SU-DHL-6 (cell line): ENCODE measurements around the gene CLEC18A.
"Not testable (repeated sequence)": the region's sequence is repeated elsewhere in the genome, so short reads cannot be mapped to it uniquely, and the experiment has no call there.

Experiments
- H2AFZ ChIP-seq: fragments of 200-600 bp; sonication (generic); 2 replicates; pipeline ENCODE4 v1.6.1; 2014; ENCODE audit warnings: low read depth, mild to moderate bottlenecking, moderate library complexity, mixed read lengths, antibody characterized with exemption, low read length; ENCODE audit not compliant: severe bottlenecking
- H3F3A ChIP-seq: fragments of 200-600 bp; shearing (Covaris generic); 2 replicates; pipeline ENCODE4 v1.6.0; 2016; ENCODE audit warnings: antibody characterized with exemption, mild to moderate bottlenecking; ENCODE audit not compliant: insufficient read depth
- H3K27ac ChIP-seq: fragments of 200-600 bp; sonication (generic); 2 replicates; pipeline ENCODE4 v1.5.1; 2016; ENCODE audit warnings: low read depth, mild to moderate bottlenecking, low read length, moderate library complexity, mixed read lengths
- H3K27me3 ChIP-seq: fragments of 200-600 bp; sonication (generic), shearing (Covaris generic); 2 replicates; pipeline ENCODE4 v1.6.0; 2014; ENCODE audit warnings: mild to moderate bottlenecking, low read length
- H3K36me3 ChIP-seq: fragments of 200-600 bp; sonication (generic); 2 replicates; pipeline ENCODE4 v1.6.1; 2014; ENCODE audit warnings: mild to moderate bottlenecking, low read length, mixed read lengths
- H3K4me2 ChIP-seq: fragments of 300-600, 200-600 bp; shearing (Covaris generic), sonication (generic); 2 replicates; pipeline ENCODE4 v1.6.0; 2014; ENCODE audit warnings: low read length, low read depth, mild to moderate bottlenecking; ENCODE audit not compliant: poor library complexity, severe bottlenecking
- H3K4me3 ChIP-seq: fragments of 200-600 bp; sonication (generic); 2 replicates; pipeline ENCODE4 v1.5.1; 2014; ENCODE audit warnings: antibody characterized with exemption, low read length, mild to moderate bottlenecking, mixed read lengths; ENCODE audit not compliant: insufficient read depth, poor library complexity, severe bottlenecking
- H3K79me2 ChIP-seq: fragments of 200-600 bp; sonication (generic); 2 replicates; pipeline ENCODE4 v1.6.1; 2014; ENCODE audit warnings: mild to moderate bottlenecking, low read length, moderate library complexity; ENCODE audit not compliant: insufficient read depth
- H3K9ac ChIP-seq: fragments of 200-600 bp; sonication (generic); 2 replicates; pipeline ENCODE4 v1.7.0; 2014; ENCODE audit warnings: mild to moderate bottlenecking, low read length
- H3K9me2 ChIP-seq: fragments of 200-600 bp; sonication (generic); replicated peaks from 2 replicates; pipeline ENCODE4 v1.6.1; 2014; ENCODE audit warnings: low read length; ENCODE audit not compliant: insufficient read depth
- H3K9me3 ChIP-seq: fragments of 200-600 bp; sonication (generic); 2 replicates; pipeline ENCODE4 v1.6.1; 2014; ENCODE audit warnings: low read length, mixed read lengths; ENCODE audit not compliant: insufficient read depth
- H4K20me1 ChIP-seq: fragments of 200-600 bp; sonication (generic); 2 replicates; pipeline ENCODE4 v1.6.1; 2014; ENCODE audit warnings: low read depth, mild to moderate bottlenecking, antibody characterized with exemption, low read length, moderate library complexity, mixed read lengths
- EZH2phosphoT487 ChIP-seq: fragments of 200-600 bp; sonication (generic), shearing (Covaris generic); conservative IDR thresholded peaks from 2 replicates; pipeline ENCODE4 v1.6.1; 2018; ENCODE audit warnings: mild to moderate bottlenecking, antibody characterized with exemption, low read length, moderate library complexity, mixed read lengths
- TF ChIP-seq, protein P1 (sequence below): fragments of 200-600 bp; sonication (generic); IDR thresholded peaks from one replicate; pipeline ENCODE4 v1.5.1; 2017; ENCODE audit warnings: antibody characterized with exemption, mild to moderate bottlenecking, low read length, moderate library complexity; ENCODE audit not compliant: insufficient read depth, poor library complexity, severe bottlenecking

CLEC18A gene

DNA sequence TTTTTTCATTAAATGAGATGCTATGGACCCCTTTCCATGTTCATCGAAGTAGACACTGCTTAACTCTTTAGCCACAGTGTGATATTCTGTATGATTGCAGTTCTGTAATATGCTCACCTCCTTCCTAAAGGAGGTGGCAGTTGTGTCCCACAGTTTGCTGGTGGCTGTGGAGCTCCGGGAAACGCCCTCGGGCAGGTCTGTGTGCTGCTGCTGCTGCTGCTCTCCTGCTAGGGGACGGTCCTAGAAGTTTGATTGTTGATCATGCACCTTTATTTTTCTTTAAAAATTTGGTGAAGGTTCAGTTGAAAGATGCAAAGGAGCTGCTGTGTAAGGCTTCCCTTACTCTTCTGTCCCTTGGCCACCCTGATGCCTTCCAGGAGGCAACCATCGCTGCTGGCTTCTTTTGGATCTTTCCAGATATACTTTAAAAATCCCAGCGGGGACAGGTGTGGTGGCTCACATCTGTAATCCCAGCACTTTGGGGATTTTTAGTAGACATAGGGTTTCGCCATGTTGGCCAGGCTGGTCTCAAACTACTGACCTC is 8.4 kb upstream of the CLEC18A start:
- Histone ChIP-seq H3K79me2 (no peaks in the 10 kb centered on the region), H3K27ac (no peak overlapping the region), H3K27me3 (no peaks in the 10 kb centered on the region), H3K9me3 (no peaks in the 10 kb centered on the region), H3K4me3 (no peak overlapping the region), H3K4me2 (no peak overlapping the region), H4K20me1 (no peaks in the 10 kb centered on the region), H3F3A (no peaks in the 10 kb centered on the region), H3K36me3 (no peaks in the 10 kb centered on the region), H3K9ac (no peak overlapping the region), H3K9me2 (no peaks in the 10 kb centered on the region), H2AFZ (no peak overlapping the region)
- TF ChIP-seq, protein P1, sequence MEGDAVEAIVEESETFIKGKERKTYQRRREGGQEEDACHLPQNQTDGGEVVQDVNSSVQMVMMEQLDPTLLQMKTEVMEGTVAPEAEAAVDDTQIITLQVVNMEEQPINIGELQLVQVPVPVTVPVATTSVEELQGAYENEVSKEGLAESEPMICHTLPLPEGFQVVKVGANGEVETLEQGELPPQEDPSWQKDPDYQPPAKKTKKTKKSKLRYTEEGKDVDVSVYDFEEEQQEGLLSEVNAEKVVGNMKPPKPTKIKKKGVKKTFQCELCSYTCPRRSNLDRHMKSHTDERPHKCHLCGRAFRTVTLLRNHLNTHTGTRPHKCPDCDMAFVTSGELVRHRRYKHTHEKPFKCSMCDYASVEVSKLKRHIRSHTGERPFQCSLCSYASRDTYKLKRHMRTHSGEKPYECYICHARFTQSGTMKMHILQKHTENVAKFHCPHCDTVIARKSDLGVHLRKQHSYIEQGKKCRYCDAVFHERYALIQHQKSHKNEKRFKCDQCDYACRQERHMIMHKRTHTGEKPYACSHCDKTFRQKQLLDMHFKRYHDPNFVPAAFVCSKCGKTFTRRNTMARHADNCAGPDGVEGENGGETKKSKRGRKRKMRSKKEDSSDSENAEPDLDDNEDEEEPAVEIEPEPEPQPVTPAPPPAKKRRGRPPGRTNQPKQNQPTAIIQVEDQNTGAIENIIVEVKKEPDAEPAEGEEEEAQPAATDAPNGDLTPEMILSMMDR: no peak
- TF ChIP-seq EZH2phosphoT487: no peak

DNA sequence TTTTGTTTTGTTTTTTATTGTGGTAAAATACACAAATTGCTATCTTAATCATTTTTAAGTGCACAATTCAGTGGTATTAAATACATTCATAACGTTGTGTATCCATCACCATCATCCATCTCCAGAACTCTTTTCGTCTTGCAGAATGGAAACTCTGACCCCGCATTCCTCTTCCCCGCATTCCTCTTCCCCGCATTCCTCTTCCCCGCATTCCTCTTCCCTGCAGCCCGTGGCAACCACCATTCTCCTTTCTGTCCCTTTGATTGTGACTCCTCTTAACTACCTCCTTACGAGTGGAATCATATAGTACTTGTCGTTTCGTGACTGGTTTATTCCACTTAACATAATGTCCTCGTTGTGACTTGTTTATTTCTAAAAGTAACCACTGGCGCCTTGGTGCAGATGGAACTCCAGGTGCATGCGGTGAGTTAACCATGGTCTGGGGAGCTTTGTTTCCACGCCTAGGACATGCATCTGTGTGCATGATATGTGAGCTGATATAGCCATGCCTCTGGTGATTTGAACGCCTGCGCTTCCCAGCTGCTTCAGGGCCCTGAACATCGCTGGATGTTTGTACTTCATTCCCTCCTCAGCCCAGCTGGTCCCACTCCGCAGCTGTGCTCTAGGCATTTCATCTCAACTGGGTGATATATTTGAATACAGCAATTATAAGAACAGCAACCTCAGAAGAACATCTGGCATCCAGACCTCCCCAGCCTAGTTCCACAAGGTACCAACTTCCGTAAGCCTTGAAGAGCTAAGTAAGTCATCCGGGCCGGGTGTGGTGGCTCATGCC is 7.7 kb upstream of the CLEC18A start:
- not testable (repeated sequence) for H3K27ac ChIP-seq, H3K4me2 ChIP-seq, H3K9ac ChIP-seq, H3K36me3 ChIP-seq, H3F3A ChIP-seq, H3K27me3 ChIP-seq, H3K9me2 ChIP-seq, H3K9me3 ChIP-seq, H3K4me3 ChIP-seq, H3K79me2 ChIP-seq, H2AFZ ChIP-seq, H4K20me1 ChIP-seq

DNA sequence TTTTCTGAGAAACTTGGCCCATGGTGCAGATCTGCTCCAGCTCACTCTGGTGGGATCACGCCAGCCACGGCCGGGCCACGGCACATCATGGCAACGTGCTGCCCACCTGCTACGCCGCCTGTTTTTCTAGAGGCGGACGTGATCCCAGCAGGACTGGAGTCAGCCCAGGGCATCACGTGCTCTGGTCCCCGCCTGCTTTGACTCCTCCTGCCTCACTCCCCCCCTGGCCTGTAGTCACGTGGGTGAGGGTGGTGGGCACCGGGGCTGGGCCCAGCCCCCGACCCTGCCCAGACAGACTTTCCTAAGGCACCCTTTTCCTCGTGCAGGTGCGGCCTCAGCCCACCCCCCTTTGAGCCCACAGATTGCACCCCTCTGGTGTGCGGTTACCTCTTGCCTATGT is 723 bp upstream of the CLEC18A start:
- H2AFZ ChIP-seq, H4K20me1 ChIP-seq, H3K9me2 ChIP-seq, H3F3A ChIP-seq, H3K27me3 ChIP-seq, H3K9me3 ChIP-seq, H3K4me2 ChIP-seq, H3K4me3 ChIP-seq, H3K27ac ChIP-seq, H3K36me3 ChIP-seq, H3K79me2 ChIP-seq, H3K9ac ChIP-seq: not testable (repeated sequence)

DNA sequence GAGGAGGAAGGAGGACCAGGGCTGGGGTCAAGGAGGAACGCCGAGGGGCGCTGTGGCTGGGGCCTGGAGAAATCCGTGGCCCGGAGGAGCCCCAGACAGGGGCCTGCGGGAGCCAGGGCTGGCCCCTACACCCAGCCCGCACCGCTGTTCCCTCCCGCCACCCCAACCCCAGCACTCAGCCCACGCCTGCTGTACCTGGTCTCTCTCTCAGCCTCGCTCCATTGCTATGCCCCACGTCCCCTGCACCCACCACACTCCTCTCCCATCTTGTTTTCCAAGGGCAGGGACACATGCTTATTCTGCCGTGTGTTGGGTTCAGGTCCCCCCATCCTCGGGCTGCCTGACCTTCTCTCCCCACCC is 518 bp downstream of the CLEC18A start:
- H4K20me1 ChIP-seq, H3K27ac ChIP-seq, H3K36me3 ChIP-seq, H3K4me3 ChIP-seq, H3K9ac ChIP-seq, H2AFZ ChIP-seq, H3F3A ChIP-seq, H3K4me2 ChIP-seq, H3K27me3 ChIP-seq, H3K9me2 ChIP-seq, H3K79me2 ChIP-seq, H3K9me3 ChIP-seq: not testable (repeated sequence)

DNA sequence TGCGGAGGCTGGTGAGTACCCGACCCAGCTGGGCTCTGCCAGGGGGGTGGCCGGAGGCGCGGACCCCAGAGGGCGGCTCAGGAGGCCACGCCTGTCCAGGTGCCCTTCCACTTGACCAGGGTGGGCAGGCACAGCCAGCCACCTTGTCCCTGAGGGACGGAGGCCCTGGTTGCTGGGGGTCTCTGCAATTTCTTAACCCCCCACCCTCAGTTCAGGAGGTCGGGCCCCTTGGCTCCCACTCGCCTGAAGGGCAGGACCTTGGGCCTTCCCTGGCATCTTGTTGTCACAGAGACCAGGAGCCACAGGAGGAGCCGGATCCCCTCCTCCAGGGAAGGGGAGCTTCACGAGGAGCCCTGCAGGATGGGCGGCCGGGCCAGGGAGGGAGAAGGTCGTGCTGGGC is 982 bp downstream of the CLEC18A start:
- not testable (repeated sequence) for H2AFZ ChIP-seq, H3F3A ChIP-seq, H3K9me2 ChIP-seq, H3K27ac ChIP-seq, H4K20me1 ChIP-seq, H3K4me3 ChIP-seq, H3K4me2 ChIP-seq, H3K79me2 ChIP-seq, H3K27me3 ChIP-seq, H3K36me3 ChIP-seq, H3K9ac ChIP-seq, H3K9me3 ChIP-seq

DNA sequence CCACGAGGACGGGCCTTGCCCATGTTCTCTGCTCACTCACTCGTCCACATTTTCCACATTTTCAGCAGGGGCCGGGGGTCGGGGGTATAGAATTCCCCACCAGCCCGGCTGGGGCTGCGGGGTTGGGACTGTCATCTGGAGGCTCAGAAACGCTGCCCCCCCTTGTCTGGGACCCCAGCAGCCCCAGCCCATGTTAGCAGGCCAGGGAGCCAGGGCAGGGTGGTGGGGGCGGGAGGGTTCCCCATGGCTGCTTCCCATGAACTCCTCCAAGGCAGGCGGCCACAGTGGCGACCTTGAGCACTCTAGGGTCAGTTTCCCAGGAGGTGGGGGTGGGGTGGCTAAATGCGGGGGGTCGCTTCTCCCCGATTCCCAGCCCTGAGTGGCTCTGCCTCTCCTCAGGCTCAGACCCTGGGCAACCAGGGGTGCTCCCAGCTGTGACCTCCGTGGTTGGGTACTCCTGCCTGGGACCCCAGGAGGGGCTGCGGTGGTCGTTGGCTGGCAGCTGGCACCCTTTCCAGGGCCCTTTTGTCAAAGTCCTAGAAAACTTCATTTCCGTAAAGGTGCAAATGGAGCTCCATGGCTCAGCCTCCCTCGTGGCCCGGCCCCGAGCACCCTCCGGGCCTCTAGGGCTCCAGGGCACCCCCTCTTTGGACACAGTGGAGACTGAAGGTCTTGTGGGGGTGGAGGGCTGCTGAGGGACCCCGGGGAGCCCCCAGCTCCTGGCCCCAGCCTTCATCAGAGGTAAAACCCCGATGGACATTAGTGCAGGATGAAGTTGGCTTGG is 1.6 kb downstream of the CLEC18A start:
- not testable (repeated sequence) for H3F3A ChIP-seq, H3K4me2 ChIP-seq, H3K4me3 ChIP-seq, H4K20me1 ChIP-seq, H3K36me3 ChIP-seq, H3K79me2 ChIP-seq, H3K9me2 ChIP-seq, H2AFZ ChIP-seq, H3K27ac ChIP-seq, H3K9me3 ChIP-seq, H3K27me3 ChIP-seq, H3K9ac ChIP-seq

DNA sequence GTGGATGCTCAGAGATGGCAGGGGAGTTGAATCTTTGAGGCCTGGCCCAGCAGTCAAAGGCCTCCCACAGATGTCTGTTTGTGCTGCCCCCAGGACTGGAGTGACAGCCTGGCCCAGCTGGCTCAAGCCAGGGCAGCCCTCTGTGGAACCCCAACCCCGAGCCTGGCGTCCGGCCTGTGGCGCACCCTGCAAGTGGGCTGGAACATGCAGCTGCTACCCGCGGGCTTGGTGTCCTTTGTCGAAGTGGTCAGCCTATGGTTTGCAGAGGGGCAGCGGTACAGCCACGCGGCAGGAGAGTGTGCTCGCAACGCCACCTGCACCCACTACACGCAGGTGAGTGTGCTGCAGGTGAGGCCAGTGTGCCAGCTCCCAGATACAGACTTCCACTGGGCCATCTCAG is 3.1 kb downstream of the CLEC18A start:
- not testable (repeated sequence) for H3K9me3 ChIP-seq, H3K36me3 ChIP-seq, H3K4me3 ChIP-seq, H4K20me1 ChIP-seq, H3K27ac ChIP-seq, H3K79me2 ChIP-seq, H3F3A ChIP-seq, H3K4me2 ChIP-seq, H2AFZ ChIP-seq, H3K9me2 ChIP-seq, H3K27me3 ChIP-seq, H3K9ac ChIP-seq
